Smooth muscle cell (in vitro differentiated cells): ENCODE results near the gene PPM1B. TPM values are rescaled to one million over a fixed set of nuclear protein-coding genes. Genes with fewer than 3 reads are reported as not detected.
"Not testable (repeated sequence)": the region's sequence is repeated elsewhere in the genome, so short reads cannot be mapped to it uniquely, and the experiment has no call there.

ENCODE experiments used
- DNase-seq: peaks from one replicate; lab custom pipeline; 2025; ENCODE audit not compliant: unreplicated experiment; lab: John Stamatoyannopoulos, UW
- H2AFZ ChIP-seq: fragments of 200-600 bp; sonication (generic); 2 replicates; pipeline ENCODE4 v1.6.0; 2016; ENCODE audit warnings: antibody characterized with exemption, low read depth, mild to moderate bottlenecking
- H3F3A ChIP-seq: fragments of 200-600 bp; sonication (generic); 2 replicates; pipeline ENCODE4 v1.6.0; 2017; ENCODE audit warnings: antibody characterized with exemption, low read depth
- H3K27ac ChIP-seq: fragments of 200-600 bp; sonication (generic); 2 replicates; pipeline ENCODE4 v1.5.1; 2016; ENCODE audit warnings: low read depth, mild to moderate bottlenecking
- H3K27me3 ChIP-seq: fragments of 200-600 bp; sonication (generic); 2 replicates; pipeline ENCODE4 v1.6.1; 2016; ENCODE audit warnings: low read depth, mild to moderate bottlenecking
- H3K36me3 ChIP-seq: fragments of 200-600 bp; sonication (generic); 2 replicates; pipeline ENCODE4 v1.5.1; 2016; ENCODE audit warnings: low read depth
- H3K4me1 ChIP-seq: fragments of 200-600 bp; sonication (generic); 2 replicates; pipeline ENCODE4 v1.5.1; 2016; ENCODE audit warnings: low read depth
- H3K4me2 ChIP-seq: fragments of 200-600 bp; sonication (generic); 2 replicates; pipeline ENCODE4 v1.6.0; 2016; ENCODE audit warnings: mild to moderate bottlenecking
- H3K4me3 ChIP-seq: fragments of 200-600 bp; sonication (generic); 2 replicates; pipeline ENCODE4 v1.5.1; 2016; ENCODE audit warnings: mild to moderate bottlenecking
- H3K79me2 ChIP-seq: fragments of 200-600 bp; sonication (generic); 2 replicates; pipeline ENCODE4 v1.6.0; 2016; ENCODE audit warnings: low read depth, mild to moderate bottlenecking
- H3K9ac ChIP-seq: fragments of 200-600 bp; sonication (generic); 2 replicates; pipeline ENCODE4 v1.6.0; 2016; ENCODE audit warnings: low read depth
- H3K9me3 ChIP-seq: fragments of 200-600 bp; sonication (generic); replicated peaks from 2 replicates; pipeline ENCODE4 v1.5.1; 2016; ENCODE audit warnings: low read depth
- H4K20me1 ChIP-seq: fragments of 200-600 bp; sonication (generic); 2 replicates; pipeline ENCODE4 v1.6.0; 2016; ENCODE audit warnings: low read depth
- WGBS: methylation state at CpG from one replicate; pipeline ENCODE4 v1.1.7; 2016; ENCODE audit warnings: low lambda C conversion rate; 5-methylcytosine and 5-hydroxymethylcytosine counted together
- polyA plus RNA-seq: library from polyadenylated mRNA; unstranded; fragments of >200 nt; fragmentation: Nextera tagmentation; extraction: Ambion mirVana; gene quantifications from 2 replicates; pipeline ENCODE4 v1.2.1, GENCODE V29; 2016
- total RNA-seq: library from RNA; depleted of rRNA; stranded (reverse); fragments of >200 nt; gene quantifications from 2 replicates; pipeline ENCODE4 v1.2.3, GENCODE V29; 2014
- TF ChIP-seq, protein P1 (sequence below): fragments of 200-600 bp; sonication (generic); IDR thresholded peaks from 2 replicates; pipeline ENCODE4 v1.5.1; 2017; ENCODE audit warnings: borderline replicate concordance, mild to moderate bottlenecking, antibody characterized with exemption; ENCODE audit not compliant: insufficient read depth, poor library complexity, severe bottlenecking

Gene PPM1B
- total and polyA plus RNA-seq, 2 experiments from 2014 or later = 20.8 to 27.0 TPM

DNA sequence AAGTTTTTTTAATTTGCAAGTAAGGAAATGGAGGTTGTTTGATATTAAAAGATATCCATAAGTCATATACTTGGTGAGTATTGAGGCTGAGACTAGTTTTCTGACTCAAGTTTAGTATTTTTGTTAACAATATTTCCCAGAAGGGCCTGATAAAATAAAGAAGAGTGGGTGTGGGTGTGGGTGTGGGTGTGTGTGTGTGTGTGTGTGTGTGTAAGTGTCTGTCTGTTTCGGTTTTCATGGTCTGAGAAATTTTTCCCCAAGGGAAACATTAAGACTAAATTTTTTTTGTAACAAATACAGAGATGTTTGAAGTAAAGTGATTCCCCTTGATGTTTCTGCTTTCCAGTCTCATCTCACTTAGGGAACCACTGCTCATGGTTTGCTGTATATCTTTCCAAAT is 36.5 kb downstream of the PPM1B start:
- Histone ChIP-seq H3K79me2 (peaks cover 42% of the 10 kb centered on the region), H2AFZ (no peak overlapping the region), H3K27me3 (no peaks in the 10 kb centered on the region), H3F3A (no peaks in the 10 kb centered on the region), H4K20me1 (peaks cover 48% of the 10 kb centered on the region), H3K27ac (no peak overlapping the region), H3K4me1 (no peaks in the 10 kb centered on the region), H3K4me3 (no peak overlapping the region), H3K36me3 (peaks cover 7% of the 10 kb centered on the region), H3K4me2 (no peak overlapping the region), H3K9me3 (peaks cover 4% of the 10 kb centered on the region), H3K9ac (no peak overlapping the region)
- TF ChIP-seq, protein P1, sequence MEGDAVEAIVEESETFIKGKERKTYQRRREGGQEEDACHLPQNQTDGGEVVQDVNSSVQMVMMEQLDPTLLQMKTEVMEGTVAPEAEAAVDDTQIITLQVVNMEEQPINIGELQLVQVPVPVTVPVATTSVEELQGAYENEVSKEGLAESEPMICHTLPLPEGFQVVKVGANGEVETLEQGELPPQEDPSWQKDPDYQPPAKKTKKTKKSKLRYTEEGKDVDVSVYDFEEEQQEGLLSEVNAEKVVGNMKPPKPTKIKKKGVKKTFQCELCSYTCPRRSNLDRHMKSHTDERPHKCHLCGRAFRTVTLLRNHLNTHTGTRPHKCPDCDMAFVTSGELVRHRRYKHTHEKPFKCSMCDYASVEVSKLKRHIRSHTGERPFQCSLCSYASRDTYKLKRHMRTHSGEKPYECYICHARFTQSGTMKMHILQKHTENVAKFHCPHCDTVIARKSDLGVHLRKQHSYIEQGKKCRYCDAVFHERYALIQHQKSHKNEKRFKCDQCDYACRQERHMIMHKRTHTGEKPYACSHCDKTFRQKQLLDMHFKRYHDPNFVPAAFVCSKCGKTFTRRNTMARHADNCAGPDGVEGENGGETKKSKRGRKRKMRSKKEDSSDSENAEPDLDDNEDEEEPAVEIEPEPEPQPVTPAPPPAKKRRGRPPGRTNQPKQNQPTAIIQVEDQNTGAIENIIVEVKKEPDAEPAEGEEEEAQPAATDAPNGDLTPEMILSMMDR = no peak
- DNase-seq = no peak
- whole genome bisulfite sequencing = 100% methylated on average over 1 of the region's 1 CpG

DNA sequence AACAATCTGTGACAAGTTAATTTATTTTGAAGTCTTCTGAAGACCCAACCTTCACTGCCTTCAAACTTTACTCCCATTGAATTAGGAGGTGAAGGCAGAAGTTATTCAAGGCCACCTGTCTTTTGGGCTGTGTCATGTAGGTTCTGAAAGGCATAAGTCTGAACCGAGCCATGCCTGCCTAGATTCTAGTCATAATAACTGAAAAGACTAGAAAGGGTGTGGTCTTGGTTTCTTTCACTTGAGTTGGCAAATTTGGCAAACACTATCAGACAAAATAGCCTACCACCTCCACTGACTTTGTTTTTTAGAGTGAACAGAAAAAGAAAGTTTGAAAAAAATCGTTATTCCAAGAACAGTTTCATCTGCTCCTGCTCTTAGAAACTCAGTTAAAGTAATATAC is 38.4 kb downstream of the PPM1B start:
- no peaks in the 10 kb centered on the region for H3F3A ChIP-seq
- H3K27me3 ChIP-seq = no peaks in the 10 kb centered on the region
- TF ChIP-seq, protein P1 = no peak
- 96% methylated on average over 2 of the region's 2 CpGs for WGBS
- peaks cover 12% of the 10 kb centered on the region for H3K36me3 ChIP-seq
- no peak overlapping the region for H3K27ac ChIP-seq
- no peak overlapping the region for H2AFZ ChIP-seq
- peaks cover 4% of the 10 kb centered on the region for H3K9me3 ChIP-seq
- no peak overlapping the region for H3K9ac ChIP-seq
- no peaks in the 10 kb centered on the region for H3K4me1 ChIP-seq
- peaks cover 42% of the 10 kb centered on the region for H3K79me2 ChIP-seq
- H3K4me3 ChIP-seq = no peak overlapping the region
- no peak for DNase-seq
- H4K20me1 ChIP-seq = peaks cover 39% of the 10 kb centered on the region
- no peak overlapping the region for H3K4me2 ChIP-seq

DNA sequence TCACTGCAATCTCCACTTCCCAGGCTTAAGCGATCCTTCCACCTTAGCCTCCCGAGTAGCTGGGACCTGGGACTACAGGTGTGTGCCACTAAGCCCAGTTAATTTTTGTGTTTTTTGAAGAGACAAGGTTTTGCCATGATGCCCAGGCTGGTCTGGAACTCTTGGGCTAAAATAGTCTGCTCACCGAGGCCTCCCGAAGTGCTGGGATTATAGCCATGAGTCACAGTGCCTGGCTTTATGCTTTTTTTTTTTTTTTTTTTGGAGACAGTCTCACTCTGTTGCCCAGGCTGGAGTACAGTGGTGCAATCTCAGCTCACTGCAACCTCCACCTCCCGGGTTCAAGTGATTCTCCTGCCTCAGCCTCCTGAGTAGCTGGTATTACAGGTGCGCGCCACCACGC is 39.0 kb downstream of the PPM1B start:
- 81% methylated on average over 8 of the region's 8 CpGs for WGBS

DNA sequence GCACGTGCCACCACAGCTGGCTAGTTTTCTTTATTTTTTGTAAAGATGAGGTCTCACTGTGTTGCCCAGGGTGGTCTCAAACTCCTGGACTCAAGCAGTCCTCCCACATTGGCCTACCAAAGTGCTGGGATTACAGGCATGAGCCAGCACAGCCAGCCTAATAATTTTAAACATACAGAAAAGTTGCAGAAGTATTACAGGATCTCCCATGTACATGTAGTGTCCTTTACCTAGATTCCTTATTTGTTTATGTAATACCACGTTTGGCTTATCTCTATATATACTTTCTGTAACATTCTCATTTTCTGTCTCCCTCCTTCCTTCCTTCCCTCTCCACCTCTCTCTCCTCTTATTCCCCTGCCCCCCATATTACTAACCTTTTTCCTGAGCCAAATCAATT is 41.7 kb downstream of the PPM1B start:
- H3K9me3 ChIP-seq = no peaks in the 10 kb centered on the region

More for the DNA sequence above, 39.0 kb downstream of the PPM1B start:
- H3K27ac ChIP-seq, H3F3A ChIP-seq, H3K27me3 ChIP-seq, H3K4me3 ChIP-seq, DNase-seq, H3K4me1 ChIP-seq, H3K4me2 ChIP-seq, H3K9me3 ChIP-seq, H3K9ac ChIP-seq, H2AFZ ChIP-seq: not testable (repeated sequence)
- Histone ChIP-seq H3K36me3 (peaks cover 12% of the 10 kb centered on the region), H3K79me2 (peaks cover 38% of the 10 kb centered on the region), H4K20me1 (peaks cover 36% of the 10 kb centered on the region)

More for the DNA sequence above, 41.7 kb downstream of the PPM1B start:
- Histone ChIP-seq H3K27me3 (no peaks in the 10 kb centered on the region), H4K20me1 (peaks cover 16% of the 10 kb centered on the region), H3K4me3 (no peak overlapping the region), H3K4me2 (no peak overlapping the region), H3K9ac (no peak overlapping the region), H3F3A (no peaks in the 10 kb centered on the region), H3K4me1 (no peaks in the 10 kb centered on the region), H3K27ac (no peak overlapping the region), H3K79me2 (peaks cover 14% of the 10 kb centered on the region), H3K36me3 (peaks cover 6% of the 10 kb centered on the region), H2AFZ (no peak overlapping the region)
- TF ChIP-seq, protein P1 = no peak
- WGBS = 100% methylated on average over 2 of the region's 2 CpGs
- no peak for DNase-seq
